Neutrophil (primary cell): ENCODE measurements around the gene NEUROD1.

Experiments used
- H3K27ac ChIP-seq: fragments of 200-600 bp; sonication (generic); 2 replicates; pipeline ENCODE4 v1.5.1; 2016; ENCODE audit warnings: mild to moderate bottlenecking, moderate library complexity
- H3K27me3 ChIP-seq: fragments of 200-600 bp; sonication (generic); 2 replicates; pipeline ENCODE4 v1.6.0; 2016; ENCODE audit warnings: mild to moderate bottlenecking
- H3K36me3 ChIP-seq: fragments of 200-600 bp; sonication (generic); 2 replicates; pipeline ENCODE4 v1.5.1; 2017
- H3K4me1 ChIP-seq, 2 experiments: fragments of 200-600 bp in 1 of 2; sonication (generic) in 1 of 2; 1 replicate in 1 of 2; 2 replicates in 1 of 2; pipeline versions ENCODE4 v1.5.1 to v1.6.1; 2013 to 2016; ENCODE audit warnings: low read depth in 1 of 2, low read length in 1 of 2, mild to moderate bottlenecking in 1 of 2, moderate library complexity in 1 of 2; ENCODE audit not compliant: control insufficient read depth in 1 of 2, insufficient read depth in 1 of 2
- H3K4me3 ChIP-seq, 2 experiments: fragments of 200-600 bp in 1 of 2; sonication (generic) in 1 of 2; 1 replicate in 1 of 2; 2 replicates in 1 of 2; pipeline ENCODE4 v1.5.1; 2013 to 2016; ENCODE audit warnings: low read depth in 1 of 2, low read length in 1 of 2, mild to moderate bottlenecking in 1 of 2, moderate library complexity in 1 of 2
- H3K9me3 ChIP-seq: fragments of 200-600 bp; sonication (generic); 2 replicates; pipeline ENCODE4 v1.5.1; 2016
- CTCF ChIP-seq: fragments of 200-600 bp; sonication (generic); IDR thresholded peaks from 2 replicates; pipeline ENCODE4 v1.5.1; 2016; ENCODE audit warnings: antibody characterized with exemption

Gene NEUROD1

GRCh38 chr2:181698223-181698622 lies 17.9 kb upstream of the NEUROD1 start:
- Histone ChIP-seq H3K36me3 (no peaks in the 10 kb centered on the region), H3K9me3 (no peaks in the 10 kb centered on the region), H3K27ac (no peak overlapping the region), H3K4me1 (peaks cover 15 to 18% of the 10 kb centered on the region in 2 experiments), H3K4me3 (no peak overlapping the region), H3K27me3 (no peaks in the 10 kb centered on the region)
- no peak for TF ChIP-seq CTCF

- TF ChIP-seq CTCF: no peak
- Histone ChIP-seq H3K9me3 (no peaks in the 10 kb centered on the region), H3K27me3 (no peaks in the 10 kb centered on the region), H3K4me3 (no peak overlapping the region), H3K4me1 (peaks cover 15 to 18% of the 10 kb centered on the region in 2 experiments), H3K36me3 (no peaks in the 10 kb centered on the region), H3K27ac (peak overlapping the region; percentile 56)
Observed at GRCh38 chr2:181697571-181697970, 17.3 kb upstream of the NEUROD1 start.

GRCh38 chr2:181697126-181697525 lies 16.8 kb upstream of the NEUROD1 start:
- Histone ChIP-seq H3K9me3 (no peaks in the 10 kb centered on the region), H3K27ac (peak overlapping the region; percentile 56), H3K4me3 (no peak overlapping the region), H3K27me3 (peaks cover under 1% of the 10 kb centered on the region), H3K4me1 (peaks cover 15 to 18% of the 10 kb centered on the region in 2 experiments), H3K36me3 (no peaks in the 10 kb centered on the region)
- TF ChIP-seq CTCF: no peak

- Histone ChIP-seq H3K36me3 (no peaks in the 10 kb centered on the region), H3K27ac (no peak overlapping the region), H3K27me3 (peaks cover 21% of the 10 kb centered on the region), H3K9me3 (no peaks in the 10 kb centered on the region), H3K4me1 (peaks cover 15 to 18% of the 10 kb centered on the region in 2 experiments), H3K4me3 (no peak overlapping the region)
- TF ChIP-seq CTCF: no peak
Observed at GRCh38 chr2:181694271-181694670, 14.0 kb upstream of the NEUROD1 start.

GRCh38 chr2:181690860-181691259 lies 10.5 kb upstream of the NEUROD1 start:
- TF ChIP-seq CTCF: no peak
- peaks cover 55% of the 10 kb centered on the region for H3K27me3 ChIP-seq
- no peaks in the 10 kb centered on the region for H3K4me1 ChIP-seq
- no peak overlapping the region for H3K4me3 ChIP-seq
- no peaks in the 10 kb centered on the region for H3K36me3 ChIP-seq
- H3K9me3 ChIP-seq: no peaks in the 10 kb centered on the region
- H3K27ac ChIP-seq: no peak overlapping the region
